GM10266 (cell line): ENCODE measurements around the gene EEF2KMT.
"Not testable (repeated sequence)": the region's sequence is repeated elsewhere in the genome, so short reads cannot be mapped to it uniquely, and the experiment has no call there.

ENCODE experiments used
- DNase-seq: peaks from one replicate; pipeline ENCODE4 v3.0.0; 2012; ENCODE audit errors: extremely low spot score
- CTCF ChIP-seq: IDR thresholded peaks from 2 replicates; pipeline ENCODE4 v1.5.1; 2012; ENCODE audit warnings: mild to moderate bottlenecking, low read depth; ENCODE audit not compliant: control insufficient read depth, insufficient read depth; ENCODE audit errors: missing control alignments

Gene EEF2KMT

GRCh38 chr16:5059386-5060072, 38.1 kb downstream of the EEF2KMT start:
- TF ChIP-seq CTCF, result no peak
- DNase-seq, result no peak

- no peak for TF ChIP-seq CTCF
- DNase-seq, result no peak
Observed at GRCh38 chr16:5058476-5058875, 39.1 kb downstream of the EEF2KMT start.

- peak; percentile 60 for DNase-seq
- TF ChIP-seq CTCF, result peak; percentile 70
Observed at GRCh38 chr16:5056352-5056751, 41.2 kb downstream of the EEF2KMT start.

GRCh38 chr16:5054876-5055865, 42.4 kb downstream of the EEF2KMT start:
- DNase-seq, result no peak
- TF ChIP-seq CTCF, result no peak

GRCh38 chr16:5046914-5047313, 50.7 kb downstream of the EEF2KMT start:
- no peak for DNase-seq
- TF ChIP-seq CTCF, result no peak

GRCh38 chr16:5045499-5046115, 52.0 kb downstream of the EEF2KMT start:
- TF ChIP-seq CTCF, result no peak
- no peak for DNase-seq

- DNase-seq, result not testable (repeated sequence)
Observed at GRCh38 chr16:5044581-5044980, 53.0 kb downstream of the EEF2KMT start.
